Endothelial cell of umbilical vein (primary cell): Measurements from ENCODE around the gene BPI. TPM values are rescaled to one million over a fixed set of nuclear protein-coding genes. Genes with fewer than 3 reads are reported as not detected.

Experiments
- BruUV-seq: library from RNA; stranded (reverse); fragments of 400-500 nt; replicated peaks from 2 replicates; lab custom pipeline; 2021; lab: Mats Ljungman, UMichigan
- CTCF ChIA-PET: fragments of 300-600, 350-600 bp; sonication (Branson Sonifier 250); formaldehyde crosslinking; loops from one replicate; lab custom pipeline; 2021; ENCODE audit warnings: antibody characterized with exemption, inconsistent platforms; lab: Charles Lee
- POLR2A ChIA-PET: fragments of 300-600, 350-600 bp; sonication (Branson Sonifier 250); formaldehyde crosslinking; loops from one replicate; lab custom pipeline; 2021; ENCODE audit warnings: antibody characterized with exemption, inconsistent platforms; lab: Charles Lee
- DNase-seq: peaks from one replicate; pipeline ENCODE4 v3.0.0-alpha.2; 2011; ENCODE audit warnings: low read depth, low spot score
- FAIRE-seq: peaks from 2 replicates; lab custom pipeline; 2011; peaks lifted over from hg19 to GRCh38; lab: Jason Lieb, UNC
- H2AFZ ChIP-seq: 2 replicates; pipeline ENCODE4 v1.6.0; 2012; ENCODE audit warnings: low read depth, low read length, control low read depth, inconsistent platforms
- H3K27ac ChIP-seq: 2 replicates; pipeline ENCODE4 v1.5.1; 2011; ENCODE audit warnings: low read depth, mild to moderate bottlenecking, control low read depth, low read length, moderate library complexity; ENCODE audit not compliant: insufficient read depth
- H3K27me3 ChIP-seq, 2 experiments: 2 replicates each; pipeline versions ENCODE4 v1.6.0 to v1.6.1; 2011; ENCODE audit warnings: low read length in 2 of 2, mixed read lengths in 1 of 2; ENCODE audit not compliant: control insufficient read depth in 2 of 2, insufficient read depth in 2 of 2
- H3K36me3 ChIP-seq, 2 experiments: 2 replicates in 1 of 2; 3 replicates in 1 of 2; pipeline ENCODE4 v1.5.1; 2011; ENCODE audit warnings: low read length in 2 of 2, mild to moderate bottlenecking in 1 of 2, moderate library complexity in 1 of 2; ENCODE audit not compliant: control insufficient read depth in 2 of 2, insufficient read depth in 2 of 2; ENCODE audit errors: extremely low read depth in 1 of 2
- H3K4me1 ChIP-seq: 3 replicates; pipeline ENCODE4 v1.5.1; 2011; ENCODE audit warnings: mild to moderate bottlenecking, low read length; ENCODE audit not compliant: control insufficient read depth, insufficient read depth; ENCODE audit errors: extremely low read depth
- H3K4me2 ChIP-seq: 2 replicates; pipeline ENCODE4 v1.6.1; 2011; ENCODE audit warnings: low read length, control low read depth, mixed read lengths; ENCODE audit not compliant: insufficient read depth
- H3K4me3 ChIP-seq, 3 experiments: fragments of 200-600 bp in 1 of 3; sonication (generic), shearing (Covaris generic) in 1 of 3; replicated peaks in 1 of 3; 2 replicates each; pipeline ENCODE4 v1.5.1; 2011 to 2016; ENCODE audit warnings: control low read depth in 3 of 3, low read length in 3 of 3, mild to moderate bottlenecking in 2 of 3, inconsistent platforms in 1 of 3, low read depth in 1 of 3, moderate library complexity in 1 of 3; ENCODE audit not compliant: insufficient read depth in 1 of 3
- H3K79me2 ChIP-seq: 2 replicates; pipeline ENCODE4 v1.6.0; 2012; ENCODE audit warnings: low read length, inconsistent platforms; ENCODE audit not compliant: control insufficient read depth, insufficient read depth
- H3K9ac ChIP-seq: replicated peaks from 2 replicates; pipeline ENCODE3; 2011; ENCODE audit warnings: low read length, control low read depth; ENCODE audit not compliant: insufficient read depth; ENCODE audit errors: extremely low read depth
- H3K9me1 ChIP-seq: replicated peaks from 3 replicates; pipeline ENCODE4 v1.6.0; 2011; ENCODE audit warnings: mild to moderate bottlenecking, low read length; ENCODE audit not compliant: control insufficient read depth, insufficient read depth; ENCODE audit errors: extremely low read depth
- H3K9me3 ChIP-seq: replicated peaks from 2 replicates; pipeline ENCODE4 v1.5.1; 2012; ENCODE audit warnings: low read length, inconsistent platforms; ENCODE audit not compliant: control insufficient read depth, insufficient read depth
- H4K20me1 ChIP-seq: replicated peaks from 2 replicates; pipeline ENCODE3; 2011; ENCODE audit warnings: mild to moderate bottlenecking, low read length; ENCODE audit not compliant: control insufficient read depth, insufficient read depth; ENCODE audit errors: extremely low read depth
- FOS ChIP-seq: IDR thresholded peaks from 2 replicates; pipeline ENCODE4 v1.6.1; 2011; ENCODE audit warnings: mild to moderate bottlenecking, low read length, moderate library complexity, borderline replicate concordance; ENCODE audit not compliant: insufficient read depth
- GATA2 ChIP-seq: IDR thresholded peaks from 2 replicates; pipeline ENCODE4 v1.7.0; 2011; ENCODE audit warnings: low read depth, mild to moderate bottlenecking, moderate library complexity, mixed read lengths, low read length; ENCODE audit not compliant: insufficient read length, insufficient read depth
- JUN ChIP-seq: IDR thresholded peaks from 2 replicates; pipeline ENCODE4 v1.6.1; 2011; ENCODE audit warnings: borderline replicate concordance, low read depth; ENCODE audit not compliant: insufficient read length, insufficient read depth
- MYC ChIP-seq: IDR thresholded peaks from one replicate; pipeline ENCODE4 v1.6.1; 2011; ENCODE audit warnings: mild to moderate bottlenecking, low read depth, low read length
- POLR2A ChIP-seq: IDR thresholded peaks from 2 replicates; pipeline ENCODE4 v1.6.1; 2012; ENCODE audit warnings: low read depth, mild to moderate bottlenecking, control low read depth, low read length
- POLR2AphosphoS5 ChIP-seq: IDR thresholded peaks from 2 replicates; pipeline ENCODE4 v1.6.1; 2012; ENCODE audit warnings: low read depth, mild to moderate bottlenecking, control low read depth, low read length, moderate library complexity; ENCODE audit not compliant: insufficient read depth
- dilution Hi-C: fragments of 300-500 bp; cut with MboI; formaldehyde crosslinking; loops from one replicate; pipeline ENCODE4 v1.15.0; 2019; ENCODE audit warnings: low sequenced_read_pairs; ENCODE audit not compliant: extremely low pct_ligation_motif_present
- intact Hi-C: fragments of 100-400 bp; cut with micrococcal nuclease; formaldehyde crosslinking; loops from one replicate; pipeline ENCODE4 v1.10.0; 2022
- polyA plus RNA-seq, 4 experiments: library from polyadenylated mRNA; depleted of rRNA in 3 of 4; stranded (reverse) in 3 of 4; unstranded in 1 of 4; fragments of >200 nt; gene quantifications; 2 replicates each; pipeline versions ENCODE4 v1.2.1 to v1.2.3, GENCODE V29; 2011 to 2012; ENCODE audit warnings: missing spikeins in 1 of 4
- total RNA-seq: library from RNA; stranded (reverse); gene quantifications from 2 replicates; pipeline ENCODE4 v1.2.3, GENCODE V29; 2021
- TF ChIP-seq, protein P1 (sequence below): IDR thresholded peaks from 2 replicates; pipeline ENCODE4 v1.6.1; 2011; ENCODE audit not compliant: insufficient read depth, insufficient read length
- TF ChIP-seq, protein P2 (sequence below), 2 donors: IDR thresholded peaks; 1 replicate in 1 of 2; 2 replicates in 1 of 2; pipeline ENCODE4 v1.5.1; 2011; ENCODE audit warnings: low read length in 2 of 2, mild to moderate bottlenecking in 2 of 2, moderate library complexity in 2 of 2, control low read depth in 1 of 2, inconsistent platforms in 1 of 2, low read depth in 1 of 2; ENCODE audit not compliant: insufficient read depth in 1 of 2; ENCODE audit errors: extremely low read depth in 1 of 2

BPI gene
- total and polyA plus RNA-seq, 2 donors (not counting 3 experiments of a cell fraction or from before 2014, with no cell fraction given): not detected

DNA sequence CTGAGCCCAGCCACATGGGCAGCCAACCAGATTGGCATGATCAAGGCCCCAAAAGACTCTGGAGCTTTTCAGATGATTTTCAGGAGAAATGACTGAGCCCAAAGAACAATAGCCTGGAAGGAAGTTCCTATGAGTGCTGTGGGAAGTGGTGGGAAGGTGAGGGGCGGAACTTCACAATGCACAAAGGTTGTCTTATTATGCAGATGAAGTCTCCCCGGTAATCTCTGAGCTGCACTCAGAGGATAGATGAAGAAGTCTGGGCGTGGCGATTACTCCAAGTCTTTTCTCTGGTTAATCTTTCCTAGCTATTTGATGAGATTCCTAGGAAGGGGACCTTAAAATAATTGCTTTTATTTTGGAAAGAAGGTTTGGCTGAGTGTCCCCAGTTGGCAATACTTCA, 79.2 kb downstream of the BPI start:
- FAIRE-seq (no peak), DNase-seq (no peak)
- no peak overlapping the region for H3K27ac ChIP-seq
- no peaks in the 10 kb centered on the region for H3K9me1 ChIP-seq
- H3K9ac ChIP-seq: no peak overlapping the region
- ChIA-PET POLR2A (interaction anchor here (0.6 kb wide), 1 partner anchor 15 kb away, joined by 3 read pairs; no protein-coding TSS in a partner anchor), CTCF (interaction anchor here (1.1 to 1.7 kb wide), 3 partner anchors 12 to 27 kb away, joined by 3 to 5 read pairs (median 4); no protein-coding TSS in a partner anchor)
- no peaks in the 10 kb centered on the region for H4K20me1 ChIP-seq
- TF ChIP-seq JUN: no peak
- TF ChIP-seq, protein P1, sequence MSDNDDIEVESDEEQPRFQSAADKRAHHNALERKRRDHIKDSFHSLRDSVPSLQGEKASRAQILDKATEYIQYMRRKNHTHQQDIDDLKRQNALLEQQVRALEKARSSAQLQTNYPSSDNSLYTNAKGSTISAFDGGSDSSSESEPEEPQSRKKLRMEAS: no peak
- no peak for TF ChIP-seq FOS
- no peak for TF ChIP-seq GATA2
- TF ChIP-seq MYC: no peak
- no peak for TF ChIP-seq POLR2AphosphoS5
- no peak for TF ChIP-seq POLR2A
- TF ChIP-seq, protein P2, sequence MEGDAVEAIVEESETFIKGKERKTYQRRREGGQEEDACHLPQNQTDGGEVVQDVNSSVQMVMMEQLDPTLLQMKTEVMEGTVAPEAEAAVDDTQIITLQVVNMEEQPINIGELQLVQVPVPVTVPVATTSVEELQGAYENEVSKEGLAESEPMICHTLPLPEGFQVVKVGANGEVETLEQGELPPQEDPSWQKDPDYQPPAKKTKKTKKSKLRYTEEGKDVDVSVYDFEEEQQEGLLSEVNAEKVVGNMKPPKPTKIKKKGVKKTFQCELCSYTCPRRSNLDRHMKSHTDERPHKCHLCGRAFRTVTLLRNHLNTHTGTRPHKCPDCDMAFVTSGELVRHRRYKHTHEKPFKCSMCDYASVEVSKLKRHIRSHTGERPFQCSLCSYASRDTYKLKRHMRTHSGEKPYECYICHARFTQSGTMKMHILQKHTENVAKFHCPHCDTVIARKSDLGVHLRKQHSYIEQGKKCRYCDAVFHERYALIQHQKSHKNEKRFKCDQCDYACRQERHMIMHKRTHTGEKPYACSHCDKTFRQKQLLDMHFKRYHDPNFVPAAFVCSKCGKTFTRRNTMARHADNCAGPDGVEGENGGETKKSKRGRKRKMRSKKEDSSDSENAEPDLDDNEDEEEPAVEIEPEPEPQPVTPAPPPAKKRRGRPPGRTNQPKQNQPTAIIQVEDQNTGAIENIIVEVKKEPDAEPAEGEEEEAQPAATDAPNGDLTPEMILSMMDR (IDR thresholded peaks at IDR 0.05; ENCODE audit: extremely low read depth in 1 of 2, insufficient read depth in 1 of 2, low read depth in 1 of 2, low read length in 2 of 2): no peak
- no peak overlapping the region for H2AFZ ChIP-seq
- H3K4me2 ChIP-seq: no peak overlapping the region
- no peaks in the 10 kb centered on the region for H3K4me1 ChIP-seq
- intact Hi-C loops: no loop called here
- H3K27me3 ChIP-seq: peaks cover 6 to 9% of the 10 kb centered on the region in 2 experiments
- no peaks in the 10 kb centered on the region for H3K36me3 ChIP-seq
- H3K9me3 ChIP-seq: no peaks in the 10 kb centered on the region
- dilution Hi-C loops: no loop called here
- H3K4me3 ChIP-seq: no peak overlapping the region
- no peaks in the 10 kb centered on the region for H3K79me2 ChIP-seq
- no TSS peak for BruUV-seq
